Astrocyte (in vitro differentiated cells and primary cell): ENCODE results near the gene DUS2.

Experiments used
- EZH2 ChIP-seq: IDR thresholded peaks from 2 replicates; pipeline ENCODE4 v1.6.1; 2012; ENCODE audit warnings: mild to moderate bottlenecking, low read length, inconsistent platforms; ENCODE audit not compliant: insufficient read depth
- TF ChIP-seq, protein P1 (sequence below): IDR thresholded peaks from 2 replicates; pipeline ENCODE4 v1.5.1; 2011; ENCODE audit warnings: low read depth, mild to moderate bottlenecking, inconsistent platforms, low read length, moderate library complexity; ENCODE audit not compliant: insufficient read depth

DNA sequence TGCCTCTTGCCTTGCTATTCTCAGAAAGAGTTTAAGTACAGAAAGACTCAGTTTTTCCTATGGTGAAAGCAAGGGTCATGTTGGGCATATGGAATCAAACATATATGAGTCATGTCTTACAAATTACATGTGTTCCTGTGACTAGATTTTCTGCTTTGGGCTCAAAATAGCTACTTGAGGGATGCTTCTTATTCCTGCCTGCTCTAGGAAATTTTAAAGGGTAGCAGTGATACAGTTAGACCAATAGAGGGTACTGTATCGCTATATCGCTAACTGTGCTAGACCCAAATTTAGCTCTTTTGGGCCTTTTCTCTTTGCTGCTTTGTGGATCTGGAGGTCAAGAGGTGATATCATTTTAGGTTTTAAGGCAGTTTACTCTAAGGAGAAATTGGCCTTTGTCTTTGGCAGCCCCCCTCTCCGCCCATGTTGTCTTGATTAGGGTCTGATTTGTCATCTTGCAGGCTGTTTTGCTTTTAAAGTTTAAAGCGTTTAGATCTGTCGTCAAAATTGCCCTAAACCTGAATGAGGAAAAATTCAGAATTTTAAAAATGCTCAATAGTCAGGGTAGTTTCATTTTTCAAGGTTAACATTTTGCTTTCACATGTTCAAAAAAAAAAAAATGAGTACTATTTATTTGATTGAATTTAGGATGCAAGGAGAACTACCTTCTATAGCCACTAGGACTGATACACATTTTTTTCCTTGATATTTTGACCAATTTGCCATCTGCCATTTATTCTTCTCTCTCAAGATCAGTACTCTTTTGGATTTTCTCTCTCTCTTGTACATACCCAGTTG lies 70.9 kb downstream of the DUS2 start:
- TF ChIP-seq, protein P1, sequence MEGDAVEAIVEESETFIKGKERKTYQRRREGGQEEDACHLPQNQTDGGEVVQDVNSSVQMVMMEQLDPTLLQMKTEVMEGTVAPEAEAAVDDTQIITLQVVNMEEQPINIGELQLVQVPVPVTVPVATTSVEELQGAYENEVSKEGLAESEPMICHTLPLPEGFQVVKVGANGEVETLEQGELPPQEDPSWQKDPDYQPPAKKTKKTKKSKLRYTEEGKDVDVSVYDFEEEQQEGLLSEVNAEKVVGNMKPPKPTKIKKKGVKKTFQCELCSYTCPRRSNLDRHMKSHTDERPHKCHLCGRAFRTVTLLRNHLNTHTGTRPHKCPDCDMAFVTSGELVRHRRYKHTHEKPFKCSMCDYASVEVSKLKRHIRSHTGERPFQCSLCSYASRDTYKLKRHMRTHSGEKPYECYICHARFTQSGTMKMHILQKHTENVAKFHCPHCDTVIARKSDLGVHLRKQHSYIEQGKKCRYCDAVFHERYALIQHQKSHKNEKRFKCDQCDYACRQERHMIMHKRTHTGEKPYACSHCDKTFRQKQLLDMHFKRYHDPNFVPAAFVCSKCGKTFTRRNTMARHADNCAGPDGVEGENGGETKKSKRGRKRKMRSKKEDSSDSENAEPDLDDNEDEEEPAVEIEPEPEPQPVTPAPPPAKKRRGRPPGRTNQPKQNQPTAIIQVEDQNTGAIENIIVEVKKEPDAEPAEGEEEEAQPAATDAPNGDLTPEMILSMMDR = peak; percentile 47
- no peak for TF ChIP-seq EZH2
